ENCODE results near the gene CCDC32. TPM values are rescaled to one million over a fixed set of nuclear protein-coding genes. Genes with fewer than 3 reads are reported as not detected.

The CCDC32 gene
- total and polyA plus RNA-seq, 2 of the 13 experiments (the other 11 are each of a cell fraction or from before 2014, with no cell fraction given), result 10.8 to 23.2 TPM

DNA sequence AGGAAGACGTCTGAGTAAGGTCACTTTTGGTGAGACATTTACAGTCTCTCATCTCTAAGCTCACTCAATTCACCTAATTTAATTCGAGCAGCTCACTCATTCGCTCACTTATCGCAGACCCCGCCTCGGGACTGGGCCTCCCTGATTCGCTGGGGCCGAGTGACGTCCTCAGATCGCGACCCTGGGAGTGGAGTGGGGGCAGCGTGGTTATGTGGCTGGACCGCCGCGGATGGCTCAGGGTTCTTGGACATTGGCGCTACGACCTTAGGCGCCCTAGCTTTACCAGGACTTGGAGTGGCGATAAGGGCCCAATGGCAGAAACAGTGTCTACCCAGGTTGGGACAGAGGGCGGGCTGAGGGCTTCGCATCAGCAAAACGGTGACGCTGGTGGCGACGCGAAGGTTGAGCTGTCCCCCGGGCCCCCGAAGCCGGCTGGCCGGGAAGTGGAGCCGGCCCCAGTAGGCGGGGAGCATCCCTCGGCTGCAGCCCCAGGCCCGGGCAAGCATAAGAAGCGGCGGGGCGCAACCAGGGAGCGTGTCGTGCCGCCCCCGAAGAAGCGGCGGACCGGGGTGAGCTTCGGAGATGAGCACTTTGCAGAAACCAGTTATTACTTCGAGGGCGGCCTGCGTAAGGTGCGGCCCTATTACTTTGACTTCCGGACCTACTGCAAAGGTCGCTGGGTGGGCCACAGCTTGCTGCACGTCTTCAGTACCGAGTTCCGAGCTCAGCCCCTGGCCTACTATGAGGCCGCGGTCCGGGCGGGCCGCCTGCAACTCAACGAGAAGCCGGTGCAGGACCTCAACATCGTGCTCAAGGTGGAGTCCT, 4.5 kb upstream of the CCDC32 start, which contains the start of gene RPUSD2 (continued):
- TF ChIP-seq, protein P1, sequence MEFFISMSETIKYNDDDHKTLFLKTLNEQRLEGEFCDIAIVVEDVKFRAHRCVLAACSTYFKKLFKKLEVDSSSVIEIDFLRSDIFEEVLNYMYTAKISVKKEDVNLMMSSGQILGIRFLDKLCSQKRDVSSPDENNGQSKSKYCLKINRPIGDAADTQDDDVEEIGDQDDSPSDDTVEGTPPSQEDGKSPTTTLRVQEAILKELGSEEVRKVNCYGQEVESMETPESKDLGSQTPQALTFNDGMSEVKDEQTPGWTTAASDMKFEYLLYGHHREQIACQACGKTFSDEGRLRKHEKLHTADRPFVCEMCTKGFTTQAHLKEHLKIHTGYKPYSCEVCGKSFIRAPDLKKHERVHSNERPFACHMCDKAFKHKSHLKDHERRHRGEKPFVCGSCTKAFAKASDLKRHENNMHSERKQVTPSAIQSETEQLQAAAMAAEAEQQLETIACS (CRISPR knock-in tag; IDR thresholded peaks at IDR 0.05), result no peak
- no peak for TF ChIP-seq HNF4G (IDR thresholded peaks at IDR 0.05; ENCODE audit: borderline replicate concordance, low read depth, low read length)
- TF ChIP-seq HNF4G (CRISPR knock-in tag; IDR thresholded peaks at IDR 0.05; ENCODE audit: borderline replicate concordance, low read depth), result peak; percentile 56; the same call in 1 of the 2 replicates
- TF ChIP-seq ZNF205 (CRISPR knock-in tag; IDR thresholded peaks at IDR 0.05), result 0 out of 2 replicates have a peak, but pooled peaks have one; percentile 71
- no peak for TF ChIP-seq CCAR2 (optimal IDR thresholded peaks at IDR 0.05; ENCODE audit: low read depth, low read length)
- TF ChIP-seq, protein P2, sequence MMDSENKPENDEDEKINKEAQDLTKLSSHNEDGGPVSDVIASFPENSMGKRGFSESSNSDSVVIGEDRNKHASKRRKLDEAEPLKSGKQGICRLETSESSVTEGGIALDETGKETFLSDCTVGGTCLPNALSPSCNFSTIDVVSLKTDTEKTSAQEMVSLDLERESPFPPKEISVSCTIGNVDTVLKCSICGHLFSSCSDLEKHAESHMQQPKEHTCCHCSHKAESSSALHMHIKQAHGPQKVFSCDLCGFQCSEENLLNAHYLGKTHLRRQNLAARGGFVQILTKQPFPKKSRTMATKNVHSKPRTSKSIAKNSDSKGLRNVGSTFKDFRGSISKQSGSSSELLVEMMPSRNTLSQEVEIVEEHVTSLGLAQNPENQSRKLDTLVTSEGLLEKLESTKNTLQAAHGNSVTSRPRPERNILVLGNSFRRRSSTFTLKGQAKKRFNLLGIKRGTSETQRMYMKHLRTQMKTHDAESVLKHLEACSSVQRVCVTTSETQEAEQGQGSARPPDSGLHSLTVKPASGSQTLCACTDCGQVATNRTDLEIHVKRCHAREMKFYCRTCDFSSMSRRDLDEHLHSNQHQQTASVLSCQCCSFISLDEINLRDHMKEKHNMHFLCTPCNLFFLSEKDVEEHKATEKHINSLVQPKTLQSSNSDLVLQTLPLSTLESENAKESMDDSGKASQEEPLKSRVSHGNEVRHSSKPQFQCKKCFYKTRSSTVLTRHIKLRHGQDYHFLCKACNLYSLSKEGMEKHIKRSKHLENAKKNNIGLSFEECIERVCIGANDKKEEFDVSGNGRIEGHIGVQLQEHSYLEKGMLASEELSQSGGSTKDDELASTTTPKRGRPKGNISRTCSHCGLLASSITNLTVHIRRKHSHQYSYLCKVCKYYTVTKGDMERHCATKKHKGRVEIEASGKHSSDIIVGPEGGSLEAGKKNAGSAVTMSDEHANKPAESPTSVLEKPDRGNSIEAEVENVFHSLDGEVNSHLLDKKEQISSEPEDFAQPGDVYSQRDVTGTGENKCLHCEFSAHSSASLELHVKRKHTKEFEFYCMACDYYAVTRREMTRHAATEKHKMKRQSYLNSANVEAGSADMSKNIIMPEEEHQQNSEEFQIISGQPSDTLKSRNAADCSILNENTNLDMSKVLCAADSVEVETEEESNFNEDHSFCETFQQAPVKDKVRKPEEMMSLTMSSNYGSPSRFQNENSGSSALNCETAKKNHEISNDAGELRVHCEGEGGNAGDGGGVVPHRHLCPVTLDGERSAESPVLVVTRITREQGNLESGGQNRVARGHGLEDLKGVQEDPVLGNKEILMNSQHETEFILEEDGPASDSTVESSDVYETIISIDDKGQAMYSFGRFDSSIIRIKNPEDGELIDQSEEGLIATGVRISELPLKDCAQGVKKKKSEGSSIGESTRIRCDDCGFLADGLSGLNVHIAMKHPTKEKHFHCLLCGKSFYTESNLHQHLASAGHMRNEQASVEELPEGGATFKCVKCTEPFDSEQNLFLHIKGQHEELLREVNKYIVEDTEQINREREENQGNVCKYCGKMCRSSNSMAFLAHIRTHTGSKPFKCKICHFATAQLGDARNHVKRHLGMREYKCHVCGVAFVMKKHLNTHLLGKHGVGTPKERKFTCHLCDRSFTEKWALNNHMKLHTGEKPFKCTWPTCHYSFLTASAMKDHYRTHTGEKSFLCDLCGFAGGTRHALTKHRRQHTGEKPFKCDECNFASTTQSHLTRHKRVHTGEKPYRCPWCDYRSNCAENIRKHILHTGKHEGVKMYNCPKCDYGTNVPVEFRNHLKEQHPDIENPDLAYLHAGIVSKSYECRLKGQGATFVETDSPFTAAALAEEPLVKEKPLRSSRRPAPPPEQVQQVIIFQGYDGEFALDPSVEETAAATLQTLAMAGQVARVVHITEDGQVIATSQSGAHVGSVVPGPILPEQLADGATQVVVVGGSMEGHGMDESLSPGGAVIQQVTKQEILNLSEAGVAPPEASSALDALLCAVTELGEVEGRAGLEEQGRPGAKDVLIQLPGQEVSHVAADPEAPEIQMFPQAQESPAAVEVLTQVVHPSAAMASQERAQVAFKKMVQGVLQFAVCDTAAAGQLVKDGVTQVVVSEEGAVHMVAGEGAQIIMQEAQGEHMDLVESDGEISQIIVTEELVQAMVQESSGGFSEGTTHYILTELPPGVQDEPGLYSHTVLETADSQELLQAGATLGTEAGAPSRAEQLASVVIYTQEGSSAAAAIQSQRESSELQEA (CRISPR knock-in tag; IDR thresholded peaks at IDR 0.05; ENCODE audit: not compliant biosample characterization), result no peak
- peak; percentile 83 for TF ChIP-seq NFYB (CRISPR knock-in tag; IDR thresholded peaks at IDR 0.05)
- TF ChIP-seq, protein P3, sequence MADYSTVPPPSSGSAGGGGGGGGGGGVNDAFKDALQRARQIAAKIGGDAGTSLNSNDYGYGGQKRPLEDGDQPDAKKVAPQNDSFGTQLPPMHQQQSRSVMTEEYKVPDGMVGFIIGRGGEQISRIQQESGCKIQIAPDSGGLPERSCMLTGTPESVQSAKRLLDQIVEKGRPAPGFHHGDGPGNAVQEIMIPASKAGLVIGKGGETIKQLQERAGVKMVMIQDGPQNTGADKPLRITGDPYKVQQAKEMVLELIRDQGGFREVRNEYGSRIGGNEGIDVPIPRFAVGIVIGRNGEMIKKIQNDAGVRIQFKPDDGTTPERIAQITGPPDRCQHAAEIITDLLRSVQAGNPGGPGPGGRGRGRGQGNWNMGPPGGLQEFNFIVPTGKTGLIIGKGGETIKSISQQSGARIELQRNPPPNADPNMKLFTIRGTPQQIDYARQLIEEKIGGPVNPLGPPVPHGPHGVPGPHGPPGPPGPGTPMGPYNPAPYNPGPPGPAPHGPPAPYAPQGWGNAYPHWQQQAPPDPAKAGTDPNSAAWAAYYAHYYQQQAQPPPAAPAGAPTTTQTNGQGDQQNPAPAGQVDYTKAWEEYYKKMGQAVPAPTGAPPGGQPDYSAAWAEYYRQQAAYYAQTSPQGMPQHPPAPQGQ (CRISPR knock-in tag; IDR thresholded peaks at IDR 0.05; ENCODE audit: borderline replicate concordance), result 0 out of 2 replicates have a peak, but pooled peaks have one; percentile 27
- TF ChIP-seq, protein P4, sequence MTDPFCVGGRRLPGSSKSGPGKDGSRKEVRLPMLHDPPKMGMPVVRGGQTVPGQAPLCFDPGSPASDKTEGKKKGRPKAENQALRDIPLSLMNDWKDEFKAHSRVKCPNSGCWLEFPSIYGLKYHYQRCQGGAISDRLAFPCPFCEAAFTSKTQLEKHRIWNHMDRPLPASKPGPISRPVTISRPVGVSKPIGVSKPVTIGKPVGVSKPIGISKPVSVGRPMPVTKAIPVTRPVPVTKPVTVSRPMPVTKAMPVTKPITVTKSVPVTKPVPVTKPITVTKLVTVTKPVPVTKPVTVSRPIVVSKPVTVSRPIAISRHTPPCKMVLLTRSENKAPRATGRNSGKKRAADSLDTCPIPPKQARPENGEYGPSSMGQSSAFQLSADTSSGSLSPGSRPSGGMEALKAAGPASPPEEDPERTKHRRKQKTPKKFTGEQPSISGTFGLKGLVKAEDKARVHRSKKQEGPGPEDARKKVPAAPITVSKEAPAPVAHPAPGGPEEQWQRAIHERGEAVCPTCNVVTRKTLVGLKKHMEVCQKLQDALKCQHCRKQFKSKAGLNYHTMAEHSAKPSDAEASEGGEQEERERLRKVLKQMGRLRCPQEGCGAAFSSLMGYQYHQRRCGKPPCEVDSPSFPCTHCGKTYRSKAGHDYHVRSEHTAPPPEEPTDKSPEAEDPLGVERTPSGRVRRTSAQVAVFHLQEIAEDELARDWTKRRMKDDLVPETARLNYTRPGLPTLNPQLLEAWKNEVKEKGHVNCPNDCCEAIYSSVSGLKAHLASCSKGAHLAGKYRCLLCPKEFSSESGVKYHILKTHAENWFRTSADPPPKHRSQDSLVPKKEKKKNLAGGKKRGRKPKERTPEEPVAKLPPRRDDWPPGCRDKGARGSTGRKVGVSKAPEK (CRISPR knock-in tag; IDR thresholded peaks at IDR 0.05; ENCODE audit: borderline replicate concordance), result no peak
- TF ChIP-seq TEAD2 (CRISPR knock-in tag; IDR thresholded peaks at IDR 0.05), result no peak
- TF ChIP-seq MTA1 (CRISPR knock-in tag; IDR thresholded peaks at IDR 0.05; ENCODE audit: borderline replicate concordance), result no peak
